HL-60 (cell line): ENCODE data around the gene TNFRSF12A.

ENCODE experiments used
- GABPA ChIP-seq: IDR thresholded peaks from 2 replicates; pipeline ENCODE4 v1.6.1; 2012; ENCODE audit warnings: low read depth
- POLR2AphosphoS5 ChIP-seq: IDR thresholded peaks from 2 replicates; pipeline ENCODE4 v1.6.1; 2012; ENCODE audit warnings: low read depth
- TF ChIP-seq, protein P1 (sequence below): IDR thresholded peaks from one replicate; pipeline ENCODE4 v1.5.1; 2011; ENCODE audit warnings: low read length, control low read depth, inconsistent platforms; ENCODE audit not compliant: insufficient read depth

DNA sequence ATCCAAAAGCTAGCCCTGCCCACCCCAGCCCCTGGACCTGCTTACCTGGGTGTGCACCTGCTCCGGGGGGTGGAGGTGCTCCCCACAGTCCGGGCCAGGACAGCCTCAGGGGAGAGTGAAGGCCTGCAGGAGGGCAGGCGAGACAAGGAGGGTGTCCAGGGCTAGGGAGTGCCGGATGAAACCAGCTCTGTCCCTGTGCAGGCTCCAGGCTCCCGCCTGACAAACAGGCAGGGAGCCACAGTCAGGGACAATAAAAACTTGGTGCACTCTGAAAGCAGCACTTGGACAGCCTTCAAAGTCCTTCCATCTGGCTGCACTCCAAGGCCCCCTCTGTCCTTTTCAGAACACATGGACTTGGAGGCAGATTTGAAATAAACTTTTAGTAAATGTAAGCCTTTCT is 47.1 kb upstream of the TNFRSF12A start:
- TF ChIP-seq, protein P1, sequence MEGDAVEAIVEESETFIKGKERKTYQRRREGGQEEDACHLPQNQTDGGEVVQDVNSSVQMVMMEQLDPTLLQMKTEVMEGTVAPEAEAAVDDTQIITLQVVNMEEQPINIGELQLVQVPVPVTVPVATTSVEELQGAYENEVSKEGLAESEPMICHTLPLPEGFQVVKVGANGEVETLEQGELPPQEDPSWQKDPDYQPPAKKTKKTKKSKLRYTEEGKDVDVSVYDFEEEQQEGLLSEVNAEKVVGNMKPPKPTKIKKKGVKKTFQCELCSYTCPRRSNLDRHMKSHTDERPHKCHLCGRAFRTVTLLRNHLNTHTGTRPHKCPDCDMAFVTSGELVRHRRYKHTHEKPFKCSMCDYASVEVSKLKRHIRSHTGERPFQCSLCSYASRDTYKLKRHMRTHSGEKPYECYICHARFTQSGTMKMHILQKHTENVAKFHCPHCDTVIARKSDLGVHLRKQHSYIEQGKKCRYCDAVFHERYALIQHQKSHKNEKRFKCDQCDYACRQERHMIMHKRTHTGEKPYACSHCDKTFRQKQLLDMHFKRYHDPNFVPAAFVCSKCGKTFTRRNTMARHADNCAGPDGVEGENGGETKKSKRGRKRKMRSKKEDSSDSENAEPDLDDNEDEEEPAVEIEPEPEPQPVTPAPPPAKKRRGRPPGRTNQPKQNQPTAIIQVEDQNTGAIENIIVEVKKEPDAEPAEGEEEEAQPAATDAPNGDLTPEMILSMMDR: no peak
- TF ChIP-seq GABPA (no peak), POLR2AphosphoS5 (peak; percentile 68; the same call in 1 of the 2 replicates)
